HepG2 (cell line): ENCODE results near the gene ZNF17. TPM values are rescaled to one million over a fixed set of nuclear protein-coding genes. Genes with fewer than 3 reads are reported as not detected.

Experiments
- CHCHD3 ChIP-seq: sonication (generic); formaldehyde crosslinking; IDR thresholded peaks from 2 replicates; pipeline ENCODE4 v1.8.0; 2022; ENCODE audit warnings: mild to moderate bottlenecking, missing genetic modification reagents, moderate library complexity
- KLF11 ChIP-seq: IDR thresholded peaks from 2 replicates; pipeline ENCODE4 v1.6.1; 2016; ENCODE audit warnings: missing compliant biosample characterization
- XRCC5 ChIP-seq: fragments of 200-400 bp; formaldehyde crosslinking; optimal IDR thresholded peaks from 2 replicates; pipeline ENCODE3; 2017; ENCODE audit warnings: mild to moderate bottlenecking, low read length
- YY1 ChIP-seq: IDR thresholded peaks from 2 replicates; pipeline ENCODE4 v1.6.1; 2011; ENCODE audit warnings: low read length, low read depth, moderate library complexity, mild to moderate bottlenecking; ENCODE audit not compliant: insufficient read depth, insufficient replicate concordance
- ZFP36L1 ChIP-seq: sonication (generic); formaldehyde crosslinking; IDR thresholded peaks from 2 replicates; pipeline ENCODE4 v1.8.0; 2022; ENCODE audit warnings: mild to moderate bottlenecking, missing genetic modification reagents, moderate library complexity
- ZSCAN30 ChIP-seq: sonication (generic); formaldehyde crosslinking; IDR thresholded peaks from 2 replicates; pipeline ENCODE4 v1.5.0; 2020; ENCODE audit warnings: mild to moderate bottlenecking, missing genetic modification reagents
- polyA plus RNA-seq, 8 experiments: library from polyadenylated mRNA; depleted of rRNA in 3 of 8; stranded (reverse) in 7 of 8; unstranded in 1 of 8; fragments of >200 nt; fragmentation: Illumina TruSeq in 4 of 8; extraction: Trizol in 4 of 8; gene quantifications; 2 replicates each; pipeline versions ENCODE4 v1.2.1 to v1.2.3, GENCODE V29; 2011 to 2016; ENCODE audit warnings: low read depth in 4 of 8, missing spikeins in 1 of 8, mixed read lengths in 1 of 8; ENCODE audit not compliant: insufficient read depth in 1 of 8
- total RNA-seq, 5 experiments: library from RNA; depleted of rRNA; stranded (reverse); fragments of >200 nt; fragmentation: Illumina TruSeq; extraction: Trizol; gene quantifications; 2 replicates each; pipeline ENCODE4 v1.2.3, GENCODE V29; 2016; ENCODE audit warnings: low read depth in 1 of 5
- TF ChIP-seq, protein P1 (sequence below): sonication (generic); formaldehyde crosslinking; IDR thresholded peaks from 2 replicates; pipeline ENCODE4 v1.4.0; 2020; ENCODE audit warnings: missing genetic modification reagents
- TF ChIP-seq, protein P2 (sequence below): sonication (generic); formaldehyde crosslinking; IDR thresholded peaks from 2 replicates; pipeline ENCODE4 v1.8.1; 2023; ENCODE audit warnings: mild to moderate bottlenecking, moderate library complexity, missing genetic modification reagents
- TF ChIP-seq, protein P3 (sequence below): sonication (generic); formaldehyde crosslinking; IDR thresholded peaks from 2 replicates; pipeline ENCODE4 v1.9.0; 2022; ENCODE audit warnings: low read depth, missing genetic modification reagents
- TF ChIP-seq, protein P4 (sequence below): sonication (generic); formaldehyde crosslinking; IDR thresholded peaks from 2 replicates; pipeline ENCODE4 v1.5.0; 2020; ENCODE audit warnings: mild to moderate bottlenecking, missing genetic modification reagents
- TF ChIP-seq, protein P5 (sequence below): sonication (generic); formaldehyde crosslinking; IDR thresholded peaks from 2 replicates; pipeline ENCODE4 v1.5.1; 2020; ENCODE audit warnings: mild to moderate bottlenecking, missing genetic modification reagents
- TF ChIP-seq, protein P6 (sequence below): sonication (generic); formaldehyde crosslinking; IDR thresholded peaks from 2 replicates; pipeline ENCODE4 v1.5.0; 2020; ENCODE audit warnings: mild to moderate bottlenecking, missing genetic modification reagents, borderline replicate concordance

The ZNF17 gene
- total and polyA plus RNA-seq, 2 of the 13 experiments (the other 11 are each of a cell fraction or from before 2014, with no cell fraction given): 3.7 to 10.1 TPM

DNA sequence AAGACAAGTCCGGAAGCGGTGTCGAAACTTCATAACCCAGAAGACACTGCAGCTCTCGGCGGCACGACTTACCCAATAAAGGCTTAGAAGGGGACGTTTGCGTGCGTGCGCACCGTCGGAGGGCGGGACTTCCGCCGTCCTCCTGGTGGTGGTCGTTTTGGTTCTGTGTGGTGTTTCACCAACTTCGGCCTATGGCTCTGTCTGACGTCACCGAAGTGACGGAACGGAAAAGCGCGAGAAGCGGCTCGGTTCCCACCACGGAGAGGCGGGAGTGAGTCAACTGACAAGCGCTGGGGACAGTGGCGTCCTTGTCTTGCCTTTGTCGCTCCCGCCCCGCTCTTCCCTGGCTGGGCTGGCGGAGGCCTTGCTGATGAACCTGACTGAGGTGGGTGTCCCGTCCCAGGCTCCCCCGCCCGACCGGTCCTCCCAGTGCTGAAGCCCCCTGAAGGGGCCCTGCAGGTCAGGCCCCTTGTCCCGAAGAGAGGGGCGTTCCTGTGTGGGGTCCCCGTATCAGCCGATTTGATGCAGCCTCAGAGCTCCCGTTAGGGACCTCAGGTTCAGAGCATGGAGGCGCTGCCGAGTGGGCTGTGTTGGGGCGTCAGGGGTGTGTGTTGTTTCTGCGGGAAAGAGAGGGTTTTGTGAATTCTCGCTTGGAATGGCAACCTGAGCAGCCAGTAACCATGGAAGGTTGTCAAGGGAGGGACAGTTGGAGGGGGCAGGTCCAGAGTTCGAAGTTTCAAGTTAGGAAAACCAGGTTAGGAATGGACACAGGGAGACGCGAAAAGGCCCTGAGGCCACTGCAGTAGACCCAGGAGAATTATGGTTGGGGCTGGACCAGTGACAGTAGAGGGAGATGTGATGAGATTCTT is 21.0 kb upstream of the ZNF17 start, which contains the start of gene ZNF548 (continued):
- TF ChIP-seq, protein P1, sequence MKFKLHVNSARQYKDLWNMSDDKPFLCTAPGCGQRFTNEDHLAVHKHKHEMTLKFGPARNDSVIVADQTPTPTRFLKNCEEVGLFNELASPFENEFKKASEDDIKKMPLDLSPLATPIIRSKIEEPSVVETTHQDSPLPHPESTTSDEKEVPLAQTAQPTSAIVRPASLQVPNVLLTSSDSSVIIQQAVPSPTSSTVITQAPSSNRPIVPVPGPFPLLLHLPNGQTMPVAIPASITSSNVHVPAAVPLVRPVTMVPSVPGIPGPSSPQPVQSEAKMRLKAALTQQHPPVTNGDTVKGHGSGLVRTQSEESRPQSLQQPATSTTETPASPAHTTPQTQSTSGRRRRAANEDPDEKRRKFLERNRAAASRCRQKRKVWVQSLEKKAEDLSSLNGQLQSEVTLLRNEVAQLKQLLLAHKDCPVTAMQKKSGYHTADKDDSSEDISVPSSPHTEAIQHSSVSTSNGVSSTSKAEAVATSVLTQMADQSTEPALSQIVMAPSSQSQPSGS (CRISPR knock-in tag): peak; percentile 92
- TF ChIP-seq YY1 (peak; percentile 66), XRCC5 (peak; percentile 29), ZSCAN30 (no peak), CHCHD3 (CRISPR knock-in tag) (no peak), ZFP36L1 (CRISPR knock-in tag) (0 out of 2 replicates have a peak, but pooled peaks have one; percentile 26), KLF11 (no peak)
- TF ChIP-seq, protein P2, sequence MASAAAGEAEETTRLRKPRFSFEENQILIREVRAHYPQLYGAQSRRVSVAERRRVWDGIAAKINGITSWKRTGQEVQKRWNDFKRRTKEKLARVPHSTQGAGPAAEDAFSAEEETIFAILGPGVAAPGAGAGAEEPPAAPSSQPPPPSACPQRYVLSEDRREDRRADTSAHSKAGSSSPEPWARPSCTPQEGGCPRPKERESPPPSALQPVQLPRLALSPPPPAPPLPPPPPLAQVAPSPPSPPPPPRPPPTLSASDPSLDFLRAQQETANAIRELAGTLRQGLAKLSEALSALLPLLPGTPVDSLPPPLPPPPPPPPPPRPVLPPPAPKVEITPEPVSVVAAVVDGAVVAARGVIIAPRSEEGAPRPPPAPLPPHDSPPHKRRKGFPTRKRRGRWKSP (CRISPR knock-in tag): peak; percentile 20; the same call in 1 of the 2 replicates
- TF ChIP-seq, protein P3, sequence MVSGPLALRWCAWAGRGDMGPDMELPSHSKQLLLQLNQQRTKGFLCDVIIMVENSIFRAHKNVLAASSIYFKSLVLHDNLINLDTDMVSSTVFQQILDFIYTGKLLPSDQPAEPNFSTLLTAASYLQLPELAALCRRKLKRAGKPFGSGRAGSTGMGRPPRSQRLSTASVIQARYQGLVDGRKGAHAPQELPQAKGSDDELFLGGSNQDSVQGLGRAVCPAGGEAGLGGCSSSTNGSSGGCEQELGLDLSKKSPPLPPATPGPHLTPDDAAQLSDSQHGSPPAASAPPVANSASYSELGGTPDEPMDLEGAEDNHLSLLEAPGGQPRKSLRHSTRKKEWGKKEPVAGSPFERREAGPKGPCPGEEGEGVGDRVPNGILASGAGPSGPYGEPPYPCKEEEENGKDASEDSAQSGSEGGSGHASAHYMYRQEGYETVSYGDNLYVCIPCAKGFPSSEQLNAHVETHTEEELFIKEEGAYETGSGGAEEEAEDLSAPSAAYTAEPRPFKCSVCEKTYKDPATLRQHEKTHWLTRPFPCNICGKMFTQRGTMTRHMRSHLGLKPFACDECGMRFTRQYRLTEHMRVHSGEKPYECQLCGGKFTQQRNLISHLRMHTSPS (CRISPR knock-in tag): peak; percentile 28; the same call in 1 of the 2 replicates
- TF ChIP-seq, protein P4, sequence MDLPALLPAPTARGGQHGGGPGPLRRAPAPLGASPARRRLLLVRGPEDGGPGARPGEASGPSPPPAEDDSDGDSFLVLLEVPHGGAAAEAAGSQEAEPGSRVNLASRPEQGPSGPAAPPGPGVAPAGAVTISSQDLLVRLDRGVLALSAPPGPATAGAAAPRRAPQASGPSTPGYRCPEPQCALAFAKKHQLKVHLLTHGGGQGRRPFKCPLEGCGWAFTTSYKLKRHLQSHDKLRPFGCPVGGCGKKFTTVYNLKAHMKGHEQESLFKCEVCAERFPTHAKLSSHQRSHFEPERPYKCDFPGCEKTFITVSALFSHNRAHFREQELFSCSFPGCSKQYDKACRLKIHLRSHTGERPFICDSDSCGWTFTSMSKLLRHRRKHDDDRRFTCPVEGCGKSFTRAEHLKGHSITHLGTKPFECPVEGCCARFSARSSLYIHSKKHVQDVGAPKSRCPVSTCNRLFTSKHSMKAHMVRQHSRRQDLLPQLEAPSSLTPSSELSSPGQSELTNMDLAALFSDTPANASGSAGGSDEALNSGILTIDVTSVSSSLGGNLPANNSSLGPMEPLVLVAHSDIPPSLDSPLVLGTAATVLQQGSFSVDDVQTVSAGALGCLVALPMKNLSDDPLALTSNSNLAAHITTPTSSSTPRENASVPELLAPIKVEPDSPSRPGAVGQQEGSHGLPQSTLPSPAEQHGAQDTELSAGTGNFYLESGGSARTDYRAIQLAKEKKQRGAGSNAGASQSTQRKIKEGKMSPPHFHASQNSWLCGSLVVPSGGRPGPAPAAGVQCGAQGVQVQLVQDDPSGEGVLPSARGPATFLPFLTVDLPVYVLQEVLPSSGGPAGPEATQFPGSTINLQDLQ (CRISPR knock-in tag): no peak
- TF ChIP-seq, protein P5, sequence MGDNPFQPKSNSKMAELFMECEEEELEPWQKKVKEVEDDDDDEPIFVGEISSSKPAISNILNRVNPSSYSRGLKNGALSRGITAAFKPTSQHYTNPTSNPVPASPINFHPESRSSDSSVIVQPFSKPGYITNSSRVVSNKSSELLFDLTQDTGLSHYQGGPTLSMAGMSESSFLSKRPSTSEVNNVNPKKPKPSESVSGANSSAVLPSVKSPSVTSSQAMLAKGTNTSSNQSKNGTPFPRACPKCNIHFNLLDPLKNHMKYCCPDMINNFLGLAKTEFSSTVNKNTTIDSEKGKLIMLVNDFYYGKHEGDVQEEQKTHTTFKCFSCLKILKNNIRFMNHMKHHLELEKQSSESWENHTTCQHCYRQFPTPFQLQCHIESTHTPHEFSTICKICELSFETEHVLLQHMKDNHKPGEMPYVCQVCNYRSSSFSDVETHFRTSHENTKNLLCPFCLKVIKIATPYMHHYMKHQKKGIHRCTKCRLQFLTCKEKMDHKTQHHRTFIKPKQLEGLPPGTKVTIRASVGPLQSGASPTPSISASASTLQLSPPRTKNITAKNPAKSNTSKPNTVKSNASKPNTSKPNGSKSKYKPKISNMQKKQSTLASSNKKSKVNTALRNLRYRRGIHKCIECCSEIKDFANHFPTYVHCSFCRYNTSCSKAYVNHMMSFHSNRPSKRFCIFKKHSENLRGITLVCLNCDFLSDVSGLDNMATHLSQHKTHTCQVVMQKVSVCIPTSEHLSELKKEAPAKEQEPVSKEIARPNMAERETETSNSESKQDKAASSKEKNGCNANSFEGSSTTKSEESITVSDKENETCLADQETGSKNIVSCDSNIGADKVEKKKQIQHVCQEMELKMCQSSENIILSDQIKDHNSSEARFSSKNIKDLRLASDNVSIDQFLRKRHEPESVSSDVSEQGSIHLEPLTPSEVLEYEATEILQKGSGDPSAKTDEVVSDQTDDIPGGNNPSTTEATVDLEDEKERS (CRISPR knock-in tag): peak; percentile 87
- TF ChIP-seq, protein P6, sequence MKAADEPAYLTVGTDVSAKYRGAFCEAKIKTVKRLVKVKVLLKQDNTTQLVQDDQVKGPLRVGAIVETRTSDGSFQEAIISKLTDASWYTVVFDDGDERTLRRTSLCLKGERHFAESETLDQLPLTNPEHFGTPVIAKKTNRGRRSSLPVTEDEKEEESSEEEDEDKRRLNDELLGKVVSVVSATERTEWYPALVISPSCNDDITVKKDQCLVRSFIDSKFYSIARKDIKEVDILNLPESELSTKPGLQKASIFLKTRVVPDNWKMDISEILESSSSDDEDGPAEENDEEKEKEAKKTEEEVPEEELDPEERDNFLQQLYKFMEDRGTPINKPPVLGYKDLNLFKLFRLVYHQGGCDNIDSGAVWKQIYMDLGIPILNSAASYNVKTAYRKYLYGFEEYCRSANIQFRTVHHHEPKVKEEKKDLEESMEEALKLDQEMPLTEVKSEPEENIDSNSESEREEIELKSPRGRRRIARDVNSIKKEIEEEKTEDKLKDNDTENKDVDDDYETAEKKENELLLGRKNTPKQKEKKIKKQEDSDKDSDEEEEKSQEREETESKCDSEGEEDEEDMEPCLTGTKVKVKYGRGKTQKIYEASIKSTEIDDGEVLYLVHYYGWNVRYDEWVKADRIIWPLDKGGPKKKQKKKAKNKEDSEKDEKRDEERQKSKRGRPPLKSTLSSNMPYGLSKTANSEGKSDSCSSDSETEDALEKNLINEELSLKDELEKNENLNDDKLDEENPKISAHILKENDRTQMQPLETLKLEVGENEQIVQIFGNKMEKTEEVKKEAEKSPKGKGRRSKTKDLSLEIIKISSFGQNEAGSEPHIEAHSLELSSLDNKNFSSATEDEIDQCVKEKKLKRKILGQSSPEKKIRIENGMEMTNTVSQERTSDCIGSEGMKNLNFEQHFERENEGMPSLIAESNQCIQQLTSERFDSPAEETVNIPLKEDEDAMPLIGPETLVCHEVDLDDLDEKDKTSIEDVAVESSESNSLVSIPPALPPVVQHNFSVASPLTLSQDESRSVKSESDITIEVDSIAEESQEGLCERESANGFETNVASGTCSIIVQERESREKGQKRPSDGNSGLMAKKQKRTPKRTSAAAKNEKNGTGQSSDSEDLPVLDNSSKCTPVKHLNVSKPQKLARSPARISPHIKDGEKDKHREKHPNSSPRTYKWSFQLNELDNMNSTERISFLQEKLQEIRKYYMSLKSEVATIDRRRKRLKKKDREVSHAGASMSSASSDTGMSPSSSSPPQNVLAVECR (CRISPR knock-in tag): peak; percentile 94
